22Rv1 (cell line): ENCODE data around the gene KIAA1217.

Source experiments
- H3K27ac ChIP-seq: fragments of 450-650 bp; 2 replicates; pipeline ENCODE4 v1.5.1; 2017
- CTCF ChIP-seq: fragments of 450-650 bp; IDR thresholded peaks from 2 replicates; pipeline ENCODE4 v1.5.1; 2017; ENCODE audit warnings: mild to moderate bottlenecking
- ZFX ChIP-seq: fragments of 450-650 bp; IDR thresholded peaks from 2 replicates; pipeline ENCODE4 v1.6.1; 2017; ENCODE audit warnings: antibody characterized with exemption, borderline replicate concordance

Gene KIAA1217

GRCh38 chr10:24462291-24462813 lies 253.4 kb downstream of the KIAA1217 start:
- TF ChIP-seq ZFX, result no peak
- no peak for TF ChIP-seq CTCF
- H3K27ac ChIP-seq, result no peak overlapping the region

GRCh38 chr10:24462889-24463552 lies 254.1 kb downstream of the KIAA1217 start:
- TF ChIP-seq CTCF, result peak; percentile 20; the same call in 1 of the 2 replicates
- no peak for TF ChIP-seq ZFX
- H3K27ac ChIP-seq, result no peak overlapping the region

- TF ChIP-seq CTCF, result no peak
- TF ChIP-seq ZFX, result no peak
- H3K27ac ChIP-seq, result no peak overlapping the region
These were observed 254.9 kb downstream of the KIAA1217 start for GRCh38 chr10:24463611-24464426.

GRCh38 chr10:24465124-24465874 lies 256.4 kb downstream of the KIAA1217 start:
- TF ChIP-seq ZFX, result no peak
- TF ChIP-seq CTCF, result no peak
- H3K27ac ChIP-seq, result peak overlapping the region; percentile 74

GRCh38 chr10:24465891-24466818 lies 257.2 kb downstream of the KIAA1217 start:
- TF ChIP-seq ZFX, result no peak
- no peak for TF ChIP-seq CTCF
- peak overlapping the region; percentile 74 for H3K27ac ChIP-seq

GRCh38 chr10:24467136-24467535 lies 258.2 kb downstream of the KIAA1217 start:
- H3K27ac ChIP-seq, result peak overlapping the region; percentile 74
- TF ChIP-seq CTCF (no peak), ZFX (no peak)
